Endometrial microvascular endothelial cells (primary cell): ENCODE results near the gene ZFHX3. TPM values are rescaled to one million over a fixed set of nuclear protein-coding genes. Genes with fewer than 3 reads are reported as not detected.
"Not testable (repeated sequence)": the region's sequence is repeated elsewhere in the genome, so short reads cannot be mapped to it uniquely, and the experiment has no call there.

Experiments
- in situ Hi-C: cut with HindIII; loops from 2 replicates; pipeline ENCODE4 v1.10.0; 2017; ENCODE audit warnings: low sequenced_read_pairs, low pct_unique_long_range_greater_than_20kb; ENCODE audit errors: inconsistent ontology term
- total RNA-seq: library from RNA; depleted of rRNA; stranded (reverse); fragments of >200 nt; gene quantifications from one replicate; pipeline ENCODE4 v1.2.3, GENCODE V29; 2015; ENCODE audit errors: inconsistent ontology term

ZFHX3 gene, protein sequence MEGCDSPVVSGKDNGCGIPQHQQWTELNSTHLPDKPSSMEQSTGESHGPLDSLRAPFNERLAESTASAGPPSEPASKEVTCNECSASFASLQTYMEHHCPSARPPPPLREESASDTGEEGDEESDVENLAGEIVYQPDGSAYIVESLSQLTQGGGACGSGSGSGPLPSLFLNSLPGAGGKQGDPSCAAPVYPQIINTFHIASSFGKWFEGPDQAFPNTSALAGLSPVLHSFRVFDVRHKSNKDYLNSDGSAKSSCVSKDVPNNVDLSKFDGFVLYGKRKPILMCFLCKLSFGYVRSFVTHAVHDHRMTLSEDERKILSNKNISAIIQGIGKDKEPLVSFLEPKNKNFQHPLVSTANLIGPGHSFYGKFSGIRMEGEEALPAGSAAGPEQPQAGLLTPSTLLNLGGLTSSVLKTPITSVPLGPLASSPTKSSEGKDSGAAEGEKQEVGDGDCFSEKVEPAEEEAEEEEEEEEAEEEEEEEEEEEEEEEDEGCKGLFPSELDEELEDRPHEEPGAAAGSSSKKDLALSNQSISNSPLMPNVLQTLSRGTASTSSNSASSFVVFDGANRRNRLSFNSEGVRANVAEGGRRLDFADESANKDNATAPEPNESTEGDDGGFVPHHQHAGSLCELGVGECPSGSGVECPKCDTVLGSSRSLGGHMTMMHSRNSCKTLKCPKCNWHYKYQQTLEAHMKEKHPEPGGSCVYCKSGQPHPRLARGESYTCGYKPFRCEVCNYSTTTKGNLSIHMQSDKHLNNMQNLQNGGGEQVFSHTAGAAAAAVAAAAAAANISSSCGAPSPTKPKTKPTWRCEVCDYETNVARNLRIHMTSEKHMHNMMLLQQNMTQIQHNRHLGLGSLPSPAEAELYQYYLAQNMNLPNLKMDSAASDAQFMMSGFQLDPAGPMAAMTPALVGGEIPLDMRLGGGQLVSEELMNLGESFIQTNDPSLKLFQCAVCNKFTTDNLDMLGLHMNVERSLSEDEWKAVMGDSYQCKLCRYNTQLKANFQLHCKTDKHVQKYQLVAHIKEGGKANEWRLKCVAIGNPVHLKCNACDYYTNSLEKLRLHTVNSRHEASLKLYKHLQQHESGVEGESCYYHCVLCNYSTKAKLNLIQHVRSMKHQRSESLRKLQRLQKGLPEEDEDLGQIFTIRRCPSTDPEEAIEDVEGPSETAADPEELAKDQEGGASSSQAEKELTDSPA (N-terminal part only)
- 2.1 TPM for total RNA-seq

DNA sequence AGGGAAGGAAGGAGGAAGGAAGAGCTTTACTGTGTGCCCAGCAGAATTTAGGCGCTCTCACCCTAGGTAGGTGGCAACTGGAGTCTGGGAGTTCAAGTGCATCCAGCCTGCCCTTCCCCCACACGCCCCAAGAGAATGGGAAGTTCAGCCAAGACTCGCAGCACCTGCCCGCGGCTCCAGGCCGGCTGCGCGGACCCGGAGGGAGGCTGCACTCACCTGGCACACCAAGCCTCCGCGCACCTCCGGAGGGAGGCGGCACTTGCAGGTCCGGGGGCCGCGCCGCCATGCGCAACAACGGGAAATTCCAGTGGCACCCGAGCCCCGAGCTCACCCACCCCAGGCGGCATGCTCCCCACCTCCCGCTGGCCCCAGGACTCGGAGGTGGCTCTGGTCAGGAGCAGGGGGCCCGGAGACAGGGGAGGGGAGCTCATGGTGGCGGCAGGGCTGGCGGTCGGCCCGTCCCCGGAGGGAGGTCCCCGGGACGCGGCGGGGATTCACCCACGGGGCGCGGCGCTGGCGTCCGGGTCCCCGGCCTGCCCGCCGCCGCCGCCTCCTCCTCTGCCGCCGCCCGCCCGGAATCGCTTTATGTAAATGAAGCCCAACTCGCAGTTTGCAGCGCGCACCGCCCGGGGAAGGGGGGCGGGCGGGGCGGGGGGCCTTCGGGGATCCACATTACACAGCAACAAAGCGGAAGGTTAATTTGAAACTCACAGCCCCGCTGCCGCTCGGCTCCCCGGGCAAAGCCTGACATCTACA, at the start of gene ZFHX3:
TSS of gene ZFHX3 (minus strand) at position 593 of the 756 bp plus-strand sequence. CDS start 87,983 bp downstream, outside the sequence.
- in situ Hi-C loops: no loop called here

DNA sequence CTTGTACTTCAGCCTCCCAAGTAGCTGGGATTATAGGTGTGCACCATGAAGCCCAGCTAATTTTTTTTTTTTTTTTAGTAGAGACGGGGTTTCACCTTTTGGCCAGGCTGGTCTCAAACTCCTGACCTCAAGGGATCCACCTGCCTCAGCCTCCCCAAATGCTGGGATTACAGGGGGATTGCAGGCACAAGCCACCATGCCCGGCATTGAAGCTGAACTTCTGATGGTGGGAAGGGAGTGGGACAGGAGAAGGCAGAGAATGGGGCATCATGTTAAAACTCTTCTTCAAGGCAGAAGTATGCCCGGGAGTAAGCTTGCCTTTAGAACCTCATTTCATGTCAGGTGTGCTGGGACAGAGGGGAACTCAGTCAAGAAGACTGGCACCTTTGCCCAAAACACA, 48.6 kb upstream of the ZFHX3 start:
- in situ Hi-C loops: no loop called here

DNA sequence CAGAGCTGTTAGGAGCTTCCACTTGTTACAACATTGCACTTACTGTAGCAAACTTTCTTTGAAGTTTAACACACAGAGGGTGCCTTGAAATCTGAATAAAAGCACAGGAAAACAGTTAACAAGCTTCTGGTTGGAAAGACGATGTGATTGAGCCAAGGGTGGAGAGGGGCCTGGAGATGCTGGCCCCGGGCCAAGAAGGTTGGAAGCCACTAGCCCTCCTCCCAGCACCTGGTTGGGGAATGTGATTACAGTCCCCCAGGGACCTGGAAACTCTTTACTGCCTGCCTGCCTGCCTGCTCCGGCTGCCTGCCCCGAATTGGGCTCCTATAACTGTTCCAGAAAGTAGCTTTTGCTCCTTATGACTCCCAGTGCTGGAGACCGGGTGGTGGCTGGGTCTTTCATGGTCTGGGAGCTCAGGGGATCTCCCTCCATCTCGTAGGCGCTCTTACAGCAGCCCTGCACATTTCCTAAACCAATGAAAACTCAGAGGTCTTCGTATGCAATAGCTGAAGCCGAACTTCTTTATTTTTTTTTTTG, 48.0 kb upstream of the ZFHX3 start:
- in situ Hi-C loops: no loop called here

DNA sequence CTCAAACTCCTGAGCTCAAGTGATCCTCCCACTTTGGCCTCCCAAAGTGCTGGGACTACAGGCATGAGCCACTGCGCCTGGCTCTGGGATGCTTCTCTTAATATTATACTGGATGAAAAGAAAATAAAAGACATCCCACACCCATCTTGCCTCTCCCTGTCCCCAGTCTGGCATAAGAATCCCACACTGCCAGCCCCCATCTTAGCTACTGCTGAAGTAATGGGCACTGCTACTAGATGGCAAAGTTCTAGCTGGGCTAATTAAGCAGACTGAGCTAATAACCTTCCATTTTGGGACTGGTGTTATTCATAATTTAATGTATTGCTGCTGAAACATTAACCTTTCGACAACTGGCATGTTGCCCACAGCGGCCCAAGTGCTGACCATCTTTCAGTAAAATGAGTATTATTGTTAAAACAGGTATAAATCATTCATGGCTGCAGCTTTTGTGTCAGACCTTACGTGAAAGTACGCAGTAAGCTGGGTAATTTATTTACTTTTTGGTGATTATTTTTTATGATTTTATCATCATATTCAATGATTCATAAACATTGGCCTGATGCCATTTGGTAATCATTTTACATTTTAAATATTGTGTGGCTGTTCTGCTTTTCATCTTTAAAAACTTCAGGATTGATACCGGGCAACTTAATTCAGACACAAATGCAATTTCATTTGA, 47.4 kb upstream of the ZFHX3 start:
- in situ Hi-C loops: no loop called here

DNA sequence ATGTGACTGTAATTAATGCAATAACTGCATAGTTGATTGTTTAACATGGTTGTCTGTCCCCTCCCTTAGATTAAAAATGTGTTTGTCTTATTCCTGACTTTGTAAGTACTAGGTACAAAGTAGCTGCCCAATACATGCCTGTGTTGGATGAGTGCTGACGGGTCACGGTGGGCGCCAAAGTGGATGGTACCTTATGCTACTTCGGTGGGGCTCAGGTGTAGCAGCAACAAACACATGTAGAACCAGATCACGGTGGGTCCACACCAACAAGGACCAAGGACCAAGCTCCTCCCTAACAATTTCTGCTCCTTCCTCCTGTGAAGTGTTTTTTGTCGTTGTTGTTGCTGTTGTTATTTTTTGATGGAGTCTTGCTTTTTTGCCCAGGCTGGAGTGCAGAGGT, 46.4 kb upstream of the ZFHX3 start:
- in situ Hi-C loops: no loop called here

DNA sequence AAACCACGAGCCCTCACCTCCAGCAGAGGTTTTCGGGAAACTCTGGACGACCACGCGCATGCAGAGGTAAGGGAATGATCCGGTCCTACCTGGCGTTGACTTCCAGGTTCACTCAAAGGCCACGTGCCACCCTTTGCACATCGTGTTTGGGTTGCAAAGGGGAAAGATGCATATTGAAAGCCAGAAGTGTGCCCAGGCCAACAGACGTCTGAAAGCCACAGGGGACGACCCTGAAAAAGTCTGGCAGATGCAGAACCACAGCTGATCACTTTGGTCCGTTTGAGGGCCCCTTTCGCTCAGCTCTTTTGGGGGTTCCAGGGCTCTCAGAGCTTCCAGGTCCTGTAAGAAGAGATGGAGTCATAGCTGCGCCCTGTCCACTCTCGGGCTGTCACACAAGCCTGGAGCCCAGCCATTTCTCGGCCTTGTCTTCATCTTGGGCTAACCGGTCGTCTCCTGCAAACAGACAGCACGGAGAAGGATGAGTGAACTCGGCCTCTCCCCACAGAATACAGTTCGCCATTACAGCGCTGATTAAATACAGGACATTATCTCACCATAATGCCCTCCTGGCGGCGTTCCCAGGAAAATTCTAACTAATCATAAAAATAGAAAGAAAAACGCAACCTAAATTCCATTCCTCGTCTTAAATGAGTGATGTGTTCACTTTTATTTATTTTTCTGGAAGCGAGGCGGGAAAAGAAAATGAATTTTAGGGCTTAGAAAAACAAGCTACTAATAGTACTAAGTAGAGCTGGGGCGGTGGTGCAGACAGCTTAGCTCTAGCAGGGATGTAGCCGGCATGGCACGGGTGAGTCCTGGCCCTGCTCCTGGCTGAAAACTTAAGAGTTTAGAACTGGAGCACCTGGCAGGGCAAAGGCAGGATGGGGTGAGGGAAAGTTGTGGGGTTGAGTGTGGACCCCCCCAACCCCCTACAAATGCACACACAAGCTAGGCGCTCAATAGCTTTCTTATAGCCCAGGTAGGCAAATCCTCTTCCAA, 45.5 kb upstream of the ZFHX3 start:
- in situ Hi-C loops: no loop called here

DNA sequence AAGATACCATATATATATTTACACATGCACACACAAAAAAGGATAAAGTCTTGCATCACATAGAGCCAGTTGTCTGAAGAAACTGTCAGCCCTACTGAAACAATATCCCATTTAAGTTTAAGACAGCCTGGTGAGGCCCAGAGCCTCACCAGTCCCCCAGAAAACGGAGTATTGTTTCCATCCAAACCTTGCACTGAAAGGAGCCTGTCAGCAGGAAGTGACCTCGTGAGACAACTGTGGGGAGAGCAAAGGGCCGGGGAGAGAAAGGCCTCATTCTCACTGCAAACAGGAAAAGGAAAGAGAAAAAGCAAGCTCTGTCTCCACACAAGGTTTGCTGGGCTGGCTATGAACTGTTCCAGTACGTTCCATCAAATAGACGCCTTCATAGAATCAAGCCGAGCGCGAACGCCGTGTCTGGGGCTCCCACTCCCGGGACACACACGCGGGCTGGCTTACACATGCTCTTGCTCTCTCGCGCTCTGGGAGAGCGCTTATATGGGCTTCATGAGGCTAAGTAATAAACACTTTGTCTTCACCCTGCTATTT, 44.4 kb upstream of the ZFHX3 start:
- in situ Hi-C loops: no loop called here

DNA sequence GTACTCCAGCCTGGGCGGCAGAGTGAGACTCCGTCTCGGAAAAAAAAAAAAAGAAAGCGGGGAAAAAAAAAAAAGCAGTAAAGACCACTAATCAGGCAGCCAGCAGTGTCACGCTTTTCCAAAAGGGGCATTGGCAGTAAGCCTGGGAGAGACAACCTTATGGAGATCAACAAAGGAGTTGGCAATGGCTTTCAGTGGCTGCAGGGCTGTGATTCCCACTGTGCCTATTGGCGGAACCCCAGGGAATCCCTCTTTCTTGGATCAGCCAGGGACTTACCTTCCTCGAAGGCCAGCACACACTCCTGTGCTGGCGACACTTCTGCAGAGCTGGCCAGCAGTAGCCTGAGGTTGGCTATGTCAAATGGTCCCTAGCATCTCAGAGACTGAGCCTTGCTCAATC, 43.2 kb upstream of the ZFHX3 start:
- in situ Hi-C loops: no loop called here

DNA sequence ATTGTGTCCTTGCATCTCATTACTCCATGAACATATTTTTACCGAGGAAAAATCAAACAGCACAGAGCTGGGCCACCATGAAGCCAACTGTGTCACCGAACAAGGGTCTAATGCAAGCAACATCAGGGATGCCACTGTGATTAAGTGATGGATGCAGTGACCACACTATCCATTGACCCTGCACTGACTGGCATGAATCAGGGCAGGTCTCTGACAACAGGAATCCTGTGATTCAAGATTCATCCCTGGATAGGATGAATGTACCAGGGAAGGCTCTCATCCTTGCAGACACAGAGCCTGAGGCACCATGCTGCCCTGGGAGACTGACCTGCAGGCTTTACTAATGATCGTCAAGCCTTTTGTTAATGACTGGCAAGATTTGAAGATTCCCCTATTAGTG, 41.5 kb upstream of the ZFHX3 start:
- in situ Hi-C loops: no loop called here

DNA sequence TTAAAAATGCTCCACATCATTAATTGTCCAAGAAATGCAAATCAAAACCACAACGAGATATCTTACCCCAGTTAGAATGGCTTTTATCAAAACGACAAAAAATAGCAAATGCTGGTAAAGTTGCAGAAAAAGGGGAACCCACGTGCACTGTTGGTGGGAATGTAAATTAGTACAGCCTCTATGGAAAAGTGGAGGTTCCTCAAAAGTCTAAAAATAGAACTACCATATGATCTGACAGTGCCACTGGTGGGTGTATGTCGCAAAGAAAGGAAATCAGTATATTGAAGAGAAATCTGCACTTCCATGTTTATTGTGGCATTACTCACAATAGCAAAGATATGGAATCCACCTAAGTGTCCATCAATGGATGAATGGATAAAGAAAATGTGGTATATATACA, 38.2 kb upstream of the ZFHX3 start:
- in situ Hi-C loops: no loop called here

DNA sequence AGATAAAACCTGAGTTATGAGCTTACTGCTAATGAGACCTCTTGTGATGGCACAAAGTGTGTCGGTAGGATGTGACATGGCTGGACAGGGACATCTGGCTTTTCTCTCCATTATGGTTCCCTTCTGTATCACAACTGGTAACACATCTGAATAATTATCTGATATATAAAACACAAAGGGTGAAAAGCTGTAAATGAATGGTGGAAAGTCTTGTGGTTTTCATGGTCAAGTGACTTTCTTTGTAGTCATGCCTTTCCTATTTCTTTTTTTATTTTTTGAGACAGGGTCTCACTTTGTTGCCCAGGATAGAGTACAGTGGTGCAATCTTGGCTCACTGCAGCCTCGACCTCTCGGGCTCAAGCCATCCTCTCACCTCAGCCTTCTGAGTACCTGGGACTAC, 35.3 kb upstream of the ZFHX3 start:
- in situ Hi-C loops: no loop called here

DNA sequence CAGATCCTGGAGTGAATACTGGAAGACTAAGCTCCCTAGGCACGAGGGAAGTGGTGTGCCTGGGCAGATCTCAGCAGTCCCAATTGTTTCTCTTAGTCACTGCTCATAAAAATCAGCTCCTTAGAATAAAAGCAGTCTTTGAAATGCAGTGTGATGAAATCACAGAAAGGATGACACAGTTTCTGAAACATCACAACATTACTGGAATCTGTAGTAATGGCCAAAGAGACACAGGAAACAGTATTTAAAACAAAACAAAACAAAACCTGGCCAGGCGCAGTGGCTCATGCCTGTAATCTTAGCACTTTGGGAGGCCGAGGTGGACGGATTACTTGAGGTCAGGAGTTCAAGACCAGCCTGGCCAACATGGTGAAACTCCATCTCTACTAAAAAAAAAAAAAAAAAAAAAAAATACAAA, 34.7 kb upstream of the ZFHX3 start:
- in situ Hi-C loops: not testable (repeated sequence)

DNA sequence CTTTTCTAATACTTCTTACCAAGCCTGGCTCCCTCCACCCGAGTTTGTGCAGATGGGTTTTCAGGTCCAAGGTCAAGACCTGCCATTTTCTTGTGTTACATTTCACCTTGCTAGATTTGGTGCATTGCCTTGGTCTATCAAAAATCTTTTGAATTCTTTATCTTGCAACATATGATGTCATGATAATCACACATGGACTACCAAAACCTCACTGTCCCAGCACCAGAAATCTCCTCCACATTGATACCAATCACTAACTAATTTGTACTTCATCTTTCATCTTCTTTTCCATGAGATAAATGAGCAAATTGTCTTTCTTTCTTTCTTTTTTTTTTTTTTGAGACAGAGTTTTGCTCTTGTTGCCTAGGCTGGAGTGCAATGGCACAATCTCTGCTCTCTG, 33.0 kb upstream of the ZFHX3 start:
- in situ Hi-C loops: no loop called here

DNA sequence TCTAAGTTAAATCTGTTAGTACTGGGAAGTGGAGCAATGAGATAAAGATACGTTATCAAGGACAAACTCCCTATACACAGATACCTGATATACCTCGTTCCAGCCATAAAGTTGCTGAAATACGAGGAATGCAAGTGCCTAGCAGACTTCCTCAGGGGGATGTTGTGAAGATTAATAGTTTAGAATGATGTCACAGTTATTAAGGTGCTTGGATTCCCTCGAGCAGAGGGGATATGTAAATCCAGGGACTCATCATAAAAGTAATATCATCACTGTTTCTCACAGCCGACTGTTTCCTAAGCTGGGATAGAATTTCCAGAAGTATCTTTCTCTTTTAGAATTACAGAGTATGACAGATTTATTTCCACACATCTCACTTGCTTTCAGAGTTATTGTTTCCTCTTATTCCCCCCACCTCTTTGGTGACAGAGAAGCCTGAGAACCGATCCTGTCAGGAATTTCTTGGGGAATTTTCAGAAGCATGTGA, 28.4 kb upstream of the ZFHX3 start:
- in situ Hi-C loops: no loop called here

DNA sequence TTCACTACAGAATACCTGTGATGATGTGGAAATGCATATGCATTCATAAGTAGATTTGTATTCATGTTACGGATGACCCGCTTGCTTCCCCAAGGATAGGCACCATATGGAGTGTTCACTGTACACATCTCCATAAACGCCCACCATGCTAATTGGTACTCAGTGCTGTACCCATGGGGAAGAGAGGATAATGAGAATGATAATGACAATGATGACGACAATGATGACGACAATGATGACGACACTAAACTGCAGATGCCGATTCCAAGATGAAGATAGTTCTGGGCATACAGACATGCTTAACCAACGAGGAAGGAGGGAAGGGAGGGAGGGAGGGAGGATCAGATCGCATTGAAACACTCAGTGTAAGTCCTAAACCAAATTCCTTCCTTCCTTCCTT, 26.5 kb upstream of the ZFHX3 start:
- in situ Hi-C loops: no loop called here

DNA sequence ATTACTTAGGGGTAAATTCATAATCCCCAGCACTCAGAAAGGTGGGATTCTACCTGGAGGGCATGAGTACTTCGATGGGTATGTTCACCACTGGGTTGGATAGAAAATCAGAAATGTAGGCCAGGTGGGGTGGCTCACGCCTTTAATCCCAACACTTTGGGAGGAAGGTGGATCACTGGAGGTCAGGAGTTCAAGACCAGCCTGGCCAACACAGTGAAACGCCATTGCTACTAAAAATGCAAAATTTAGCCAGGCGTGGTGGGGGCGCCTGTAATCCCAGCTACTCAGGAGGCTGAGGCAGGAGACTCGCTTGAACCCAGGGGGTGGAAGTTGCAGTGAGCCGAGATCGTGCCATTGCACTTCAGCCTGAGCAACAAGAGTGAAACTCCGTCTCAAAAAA, 24.1 kb upstream of the ZFHX3 start:
- in situ Hi-C loops: not testable (repeated sequence)
